HepG2 (cell line): Measurements from ENCODE around the gene NLRP6.

Experiments
- CHD2 ChIP-seq: IDR thresholded peaks from 2 replicates; pipeline ENCODE4 v1.6.1; 2011; ENCODE audit warnings: low read depth, low read length, improper control_type of control experiment
- DR1 ChIP-seq: sonication (generic); formaldehyde crosslinking; IDR thresholded peaks from 2 replicates; pipeline ENCODE4 v1.8.0; 2021; ENCODE audit warnings: mild to moderate bottlenecking, missing genetic modification reagents, inconsistent platforms
- TAF15 ChIP-seq: fragments of 200-400 bp; formaldehyde crosslinking; IDR thresholded peaks from one replicate; pipeline ENCODE4 v1.6.1; 2018; ENCODE audit warnings: mild to moderate bottlenecking, low read depth, low read length; ENCODE audit not compliant: poor library complexity, severe bottlenecking
- ZNF431 ChIP-seq: sonication (generic); formaldehyde crosslinking; IDR thresholded peaks from 2 replicates; pipeline ENCODE4 v1.9.0; 2022; ENCODE audit warnings: missing genetic modification reagents, low read depth, mild to moderate bottlenecking, borderline replicate concordance

GRCh38 chr11:267491-267994 lies 10.7 kb upstream of the NLRP6 start:
- TF ChIP-seq TAF15 (no peak), DR1 (CRISPR knock-in tag) (no peak), CHD2 (no peak), ZNF431 (CRISPR knock-in tag) (no peak)
